Stimulated activated CD8-positive, alpha-beta memory T cell treated with anti-CD3 and anti-CD28 coated beads, Interleukin-12 subunit alpha, Interleukin-12 subunit beta, amount 100 ng/mL, for 24 hours (primary cell): Measurements from ENCODE around the gene C10orf90.
"Not testable (repeated sequence)": the region's sequence is repeated elsewhere in the genome, so short reads cannot be mapped to it uniquely, and the experiment has no call there.

ENCODE experiments used
- DNase-seq: peaks from one replicate; pipeline ENCODE4 v3.0.0-alpha.2; 2020; ENCODE audit errors: extremely low read depth

C10orf90 gene

DNA sequence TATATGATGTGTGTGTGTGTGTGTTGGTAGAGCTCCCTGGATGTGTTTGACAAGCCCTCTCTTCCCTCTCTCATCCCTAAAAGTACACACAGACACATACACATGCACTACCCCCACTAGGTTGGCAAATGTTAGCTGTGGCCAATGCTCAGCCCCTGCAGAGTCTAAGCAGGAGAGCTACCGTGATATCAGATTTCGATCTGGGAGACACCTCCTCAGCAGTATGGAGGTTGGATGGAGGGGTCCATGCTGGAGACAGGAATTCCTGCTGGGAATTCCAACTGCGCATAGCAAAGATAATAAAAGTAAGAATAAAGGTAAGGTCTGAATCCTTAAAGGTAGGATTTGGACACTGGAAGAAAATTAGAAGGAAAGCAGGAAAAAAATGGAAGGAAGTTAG, 85.7 kb downstream of the C10orf90 start:
- no peak for DNase-seq

DNA sequence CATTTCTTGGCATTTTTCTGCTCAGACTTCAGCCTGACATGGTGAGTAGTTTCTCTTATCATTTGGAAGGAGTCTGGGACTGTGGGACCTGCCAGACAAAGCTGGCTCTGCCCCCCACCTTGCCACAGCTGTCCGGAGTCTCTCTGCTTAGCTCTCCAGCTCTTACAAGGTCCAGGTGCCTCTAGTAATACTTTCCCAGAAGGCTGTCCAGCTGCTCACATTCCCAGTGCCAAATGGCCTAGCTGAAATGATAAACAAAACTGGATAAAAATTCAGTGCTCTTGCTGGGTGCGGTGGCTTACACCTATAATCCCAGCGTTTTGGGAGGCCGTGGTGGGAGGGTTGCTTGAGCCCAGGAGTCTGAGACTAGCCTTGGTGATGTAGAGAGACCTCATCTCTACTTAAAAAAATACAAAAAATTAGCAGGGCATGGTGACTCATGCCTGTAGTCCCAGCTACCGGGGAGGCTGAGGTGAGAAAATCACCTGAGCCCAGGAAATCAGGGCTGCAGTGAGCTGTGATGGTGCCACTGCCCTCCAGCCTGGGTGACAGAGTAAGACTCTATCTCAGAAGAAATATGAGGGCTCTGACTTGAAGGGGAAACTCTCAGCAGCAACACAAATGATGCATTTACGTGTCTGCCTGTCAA, 86.8 kb downstream of the C10orf90 start:
- DNase-seq, result no peak

- no peak for DNase-seq
Measured at GRCh38 chr10:126581648-126582046, 88.8 kb downstream of the C10orf90 start.

GRCh38 chr10:126580873-126581647, 89.4 kb downstream of the C10orf90 start:
- no peak for DNase-seq

DNA sequence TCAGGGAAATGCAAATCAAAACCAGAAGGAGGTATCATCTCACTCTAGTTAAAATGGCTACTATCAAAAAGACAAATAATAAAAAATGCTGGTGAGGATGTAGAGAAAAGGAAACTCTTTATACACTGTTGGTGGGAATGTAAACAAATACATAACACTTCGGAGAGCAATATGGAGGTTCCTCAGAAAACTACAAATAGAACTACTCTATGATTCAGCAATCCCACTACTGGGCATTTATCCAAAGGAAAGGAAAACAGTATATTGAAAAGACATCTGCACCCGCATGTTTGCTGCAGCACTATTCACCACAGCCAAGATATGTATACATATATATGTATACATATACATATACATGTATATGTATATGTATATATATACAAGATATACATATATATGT, 94.2 kb downstream of the C10orf90 start:
- DNase-seq, result no peak

GRCh38 chr10:126570621-126571602, 99.6 kb downstream of the C10orf90 start:
- DNase-seq, result no peak

DNA sequence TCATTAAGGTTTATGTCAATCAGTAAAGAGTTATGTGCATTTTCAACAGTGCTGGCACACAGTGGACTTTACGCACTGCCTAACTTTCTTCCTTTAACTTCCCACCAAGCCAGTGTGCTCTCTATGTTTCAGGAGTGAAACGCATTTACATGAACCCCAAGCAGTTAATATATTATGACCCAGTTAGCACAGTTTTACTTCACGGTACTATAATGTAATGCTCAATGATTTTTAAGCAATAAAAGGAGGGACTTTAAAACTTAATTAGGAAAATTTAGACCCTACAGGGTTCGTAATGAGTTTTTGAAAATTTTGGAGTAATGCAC, 100.3 kb downstream of the C10orf90 start:
- no peak for DNase-seq

DNA sequence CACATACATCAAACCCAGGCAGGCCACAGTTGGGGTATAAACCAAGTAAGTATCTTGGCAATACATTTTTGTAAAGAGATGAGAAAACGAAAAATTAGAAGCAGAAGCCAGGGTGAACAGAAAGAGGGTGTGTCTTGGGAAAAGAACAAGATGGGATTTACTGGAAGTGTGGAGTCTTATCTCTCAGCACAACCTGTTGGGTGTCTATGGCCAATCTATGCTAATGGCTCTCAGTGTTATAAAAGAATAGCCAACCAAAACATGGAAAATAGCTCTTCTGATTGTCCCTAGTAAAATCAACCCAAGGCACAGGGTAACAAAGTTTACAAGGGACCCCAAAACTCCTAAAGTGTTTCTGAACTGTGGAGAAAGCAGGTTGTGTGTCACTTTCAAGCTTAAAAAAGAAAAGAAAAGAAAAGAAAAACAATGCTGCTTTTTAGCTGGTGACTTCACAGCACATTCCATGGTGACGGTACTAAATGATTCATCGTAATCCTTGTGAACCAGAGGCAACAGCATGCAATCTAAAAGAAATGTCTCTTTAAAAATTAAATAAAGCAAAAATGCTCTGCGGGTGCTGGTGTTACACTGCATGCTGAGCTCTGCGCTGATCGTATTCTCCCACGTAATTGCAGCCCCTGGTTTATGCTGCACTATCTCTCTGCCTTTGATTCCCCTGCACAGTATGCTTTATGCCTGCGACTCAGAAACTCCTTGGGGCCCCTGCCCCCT, 100.8 kb downstream of the C10orf90 start:
- no peak for DNase-seq

DNA sequence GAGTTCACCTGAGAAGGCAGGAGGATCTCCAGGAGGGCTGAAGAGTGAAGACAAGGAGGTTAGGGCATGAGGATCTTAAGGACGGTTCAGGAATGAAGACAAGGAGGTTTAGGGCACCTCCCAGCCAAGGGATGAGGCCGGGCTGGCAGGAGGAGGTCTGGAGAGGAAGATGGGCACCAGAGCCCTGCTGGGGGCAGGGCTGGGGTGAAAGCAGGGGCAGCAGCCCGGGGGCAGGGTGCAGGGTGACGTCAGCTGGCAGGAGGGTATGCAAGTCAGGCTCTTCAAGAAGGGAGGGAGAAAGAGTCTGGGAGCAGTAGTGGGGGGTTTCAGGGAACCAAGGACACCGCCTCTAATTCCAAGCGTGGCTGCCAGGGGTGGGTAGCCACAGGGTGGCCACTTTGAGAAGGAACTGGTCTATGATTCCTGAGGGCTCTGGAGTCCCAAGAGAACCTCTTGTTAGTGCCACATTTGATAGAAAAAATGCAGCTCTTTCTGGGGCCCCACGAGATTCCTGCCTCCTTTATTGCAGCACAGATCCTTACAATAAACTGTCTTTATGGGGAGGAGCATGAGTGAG, 101.6 kb downstream of the C10orf90 start:
- DNase-seq, result no peak

DNA sequence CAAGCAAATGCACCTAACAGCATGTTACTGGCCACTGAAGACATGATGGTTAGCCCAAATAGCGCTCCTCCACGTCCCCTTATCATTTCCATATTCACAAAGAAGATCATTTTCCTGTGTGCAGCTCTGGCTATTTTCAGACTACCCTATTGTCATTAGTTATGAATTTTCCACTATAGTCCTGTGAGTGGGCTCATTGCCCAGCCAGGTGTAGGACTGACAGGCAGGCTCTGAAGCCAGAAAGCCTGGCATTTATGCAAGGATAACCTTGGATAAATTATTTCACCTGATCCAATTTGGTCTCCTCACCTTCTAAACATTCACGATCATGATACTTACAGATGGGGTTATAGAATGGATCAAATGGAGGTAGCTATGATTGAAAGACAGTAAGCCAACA, 104.6 kb downstream of the C10orf90 start:
- DNase-seq, result no peak

DNA sequence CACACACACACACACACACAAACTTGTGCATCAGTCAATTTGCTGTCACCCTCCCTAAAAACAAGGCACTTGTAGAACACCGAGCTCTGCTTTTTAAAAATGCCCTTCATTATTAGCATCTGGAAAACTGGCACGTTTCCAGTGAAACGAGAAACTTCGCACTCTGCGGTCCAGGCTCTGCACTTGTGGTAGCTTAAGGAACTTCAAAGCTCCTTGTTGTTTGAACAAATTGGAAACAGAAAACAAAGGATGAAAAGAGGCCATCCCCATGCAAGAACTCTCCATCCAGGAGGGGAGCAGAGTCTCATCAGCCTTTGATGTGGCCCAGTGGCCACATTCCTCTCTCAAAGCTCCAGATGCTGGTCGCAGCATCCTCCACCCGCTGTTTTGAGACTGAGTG, 105.1 kb downstream of the C10orf90 start:
- no peak for DNase-seq

- no peak for DNase-seq
Measured at GRCh38 chr10:126564326-126564888, 106.1 kb downstream of the C10orf90 start.

DNA sequence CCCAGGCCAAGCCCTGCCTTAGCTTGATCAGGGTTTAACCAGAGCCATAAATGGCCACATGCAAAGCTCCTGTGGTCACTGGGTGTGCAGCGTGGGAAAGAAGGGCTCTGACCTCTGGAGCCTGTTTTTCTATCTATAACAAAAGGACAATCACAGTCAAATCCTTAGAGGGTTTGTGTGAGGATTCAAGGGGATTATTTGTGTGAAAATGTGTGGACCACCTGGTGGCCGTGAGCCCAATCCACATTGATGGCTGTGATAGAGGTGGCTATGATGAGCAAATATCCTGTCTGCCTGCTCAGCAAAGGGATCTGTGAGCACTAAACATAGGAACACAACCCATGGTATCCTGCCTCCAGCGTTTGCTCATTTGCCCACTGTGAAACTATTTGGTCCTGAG, 107.1 kb downstream of the C10orf90 start:
- DNase-seq, result no peak

- no peak for DNase-seq
Measured at GRCh38 chr10:126561921-126562680, 108.4 kb downstream of the C10orf90 start.

DNA sequence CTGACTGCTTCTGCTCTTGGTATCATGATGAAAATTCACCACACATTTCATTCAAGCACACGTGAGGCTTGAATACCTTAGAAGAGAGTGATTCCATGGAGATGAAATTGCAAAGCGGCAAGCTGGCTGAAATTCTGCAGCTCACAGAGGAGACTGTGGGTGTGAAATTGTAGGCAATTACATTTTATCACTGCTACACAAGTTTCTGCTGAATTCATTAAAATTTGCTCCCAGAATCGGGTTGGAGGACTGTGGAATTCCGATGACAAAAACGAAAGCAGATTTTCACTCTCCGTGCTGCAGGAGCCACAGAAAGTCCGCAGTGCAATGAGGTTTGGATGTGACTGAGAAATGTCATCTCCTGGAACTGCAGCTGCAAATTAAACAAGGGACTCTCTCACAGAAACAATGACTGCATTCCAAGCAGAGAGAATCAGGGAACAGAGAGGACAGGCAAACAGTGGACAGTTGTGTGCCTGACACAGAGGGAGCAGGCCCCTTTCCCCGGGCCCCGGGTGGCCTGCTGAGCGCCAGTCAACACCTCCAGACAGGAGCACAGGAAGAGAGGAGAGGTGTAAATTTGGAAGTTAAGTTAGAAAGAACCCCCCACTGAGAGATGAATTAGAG, 109.1 kb downstream of the C10orf90 start:
- DNase-seq, result no peak

DNA sequence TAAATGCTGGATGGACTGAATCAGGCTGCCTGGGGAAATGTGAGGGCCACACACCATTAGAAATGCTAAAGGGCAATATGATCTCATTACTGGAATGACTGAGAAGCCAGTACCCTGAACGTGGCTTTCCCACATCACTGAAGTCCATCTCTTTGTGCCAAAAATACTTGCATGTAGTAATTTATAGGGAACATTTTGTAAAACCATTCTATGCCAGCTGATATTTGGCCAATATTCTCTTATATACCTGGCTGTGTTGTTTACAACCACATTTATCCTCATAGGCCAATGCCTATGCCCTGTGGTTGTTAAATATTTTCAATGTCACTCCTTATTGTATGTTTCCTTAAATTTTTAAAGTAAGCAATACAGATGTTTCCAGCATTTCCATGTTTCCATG, 111.6 kb downstream of the C10orf90 start:
- DNase-seq, result no peak

DNA sequence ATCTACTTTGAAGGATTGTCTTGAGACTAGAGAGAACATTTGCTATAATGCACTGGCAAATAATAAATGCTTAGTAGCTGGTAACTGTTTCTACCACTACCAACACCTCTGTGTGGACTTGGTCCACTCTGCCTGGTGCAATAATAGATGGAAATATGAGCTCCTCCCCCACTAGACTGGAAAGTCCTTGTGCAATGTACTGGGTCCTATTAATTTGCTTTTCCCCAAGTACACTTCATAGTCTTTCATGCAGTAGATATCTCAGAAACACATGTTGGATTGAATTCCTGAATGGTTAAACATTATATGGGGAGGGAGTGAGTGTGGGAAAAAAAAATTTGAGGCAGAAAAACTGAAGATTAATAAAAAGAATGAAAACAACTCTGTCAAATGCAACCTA, 119.3 kb downstream of the C10orf90 start:
- DNase-seq, result no peak

GRCh38 chr10:126550586-126550985, 119.9 kb downstream of the C10orf90 start:
- DNase-seq, result not testable (repeated sequence)

DNA sequence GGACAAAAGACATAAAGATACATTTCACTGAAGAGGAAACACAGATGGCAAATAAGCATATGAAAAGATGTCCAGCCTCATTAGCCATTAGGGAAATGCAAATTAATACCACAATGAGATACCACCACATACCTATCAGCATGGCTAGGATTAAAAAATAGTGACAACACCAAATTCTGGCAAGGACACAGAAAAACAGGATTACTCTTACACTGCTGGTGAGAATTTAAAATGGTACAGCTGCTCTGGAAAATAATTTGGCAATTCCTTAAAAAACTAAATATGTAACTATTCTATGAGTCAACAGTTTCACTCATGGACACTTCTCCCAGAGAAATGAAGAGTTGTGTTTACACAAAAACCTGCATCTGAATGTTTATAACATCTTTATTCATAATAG, 121.1 kb downstream of the C10orf90 start:
- DNase-seq, result no peak

- no peak for DNase-seq
Measured at GRCh38 chr10:126544565-126544964, 125.9 kb downstream of the C10orf90 start.
